Muscle layer of duodenum (tissue), 2 donors: ENCODE data around the gene DHX29.

ENCODE experiments used
- H3K27ac ChIP-seq: one replicate; pipeline ENCODE4 v1.7.0; 2013; ENCODE audit warnings: mild to moderate bottlenecking, low read length
- H3K27me3 ChIP-seq: one replicate; pipeline ENCODE4 v1.7.0; 2013; ENCODE audit warnings: low read depth, mild to moderate bottlenecking, control low read depth, low read length
- H3K36me3 ChIP-seq, 2 donors: one replicate each; pipeline ENCODE4 v1.7.0; 2013; ENCODE audit warnings: low read length in 2 of 2, control low read depth in 1 of 2, mild to moderate bottlenecking in 1 of 2; ENCODE audit not compliant: insufficient read depth in 2 of 2, control insufficient read depth in 1 of 2
- H3K4me1 ChIP-seq, 2 donors: one replicate each; pipeline ENCODE4 v1.7.0; 2013; ENCODE audit warnings: low read length in 2 of 2, mild to moderate bottlenecking in 2 of 2, control low read depth in 1 of 2, moderate library complexity in 1 of 2; ENCODE audit not compliant: insufficient read depth in 2 of 2, control insufficient read depth in 1 of 2
- H3K4me3 ChIP-seq, 2 donors: one replicate each; pipeline ENCODE4 v1.7.0; 2013; ENCODE audit warnings: low read length in 2 of 2, low read depth in 1 of 2, mild to moderate bottlenecking in 1 of 2
- H3K9me3 ChIP-seq, 2 donors: one replicate each; pipeline ENCODE4 v1.7.0; 2013; ENCODE audit warnings: low read length in 2 of 2, control low read depth in 1 of 2, mild to moderate bottlenecking in 1 of 2; ENCODE audit not compliant: control insufficient read depth in 1 of 2
- donor health status: healthy.

DHX29 gene

GRCh38 chr5:55286411-55286933, 21.0 kb downstream of the DHX29 start:
- no peak overlapping the region for H3K27ac ChIP-seq
- H3K9me3 ChIP-seq: no peaks in the 10 kb centered on the region
- no peak overlapping the region for H3K4me3 ChIP-seq
- no peaks in the 10 kb centered on the region for H3K27me3 ChIP-seq
- H3K4me1 ChIP-seq: no peaks in the 10 kb centered on the region
- peaks cover 52 to 69% of the 10 kb centered on the region in 2 donors for H3K36me3 ChIP-seq

GRCh38 chr5:55278778-55279177, 28.7 kb downstream of the DHX29 start:
- H3K27me3 ChIP-seq: no peaks in the 10 kb centered on the region
- H3K4me1 ChIP-seq: no peaks in the 10 kb centered on the region
- H3K4me3 ChIP-seq: no peak overlapping the region
- peaks cover 48 to 72% of the 10 kb centered on the region in 2 donors for H3K36me3 ChIP-seq
- no peak overlapping the region for H3K27ac ChIP-seq
- H3K9me3 ChIP-seq: no peaks in the 10 kb centered on the region

- no peak overlapping the region for H3K4me3 ChIP-seq
- peaks cover 45 to 72% of the 10 kb centered on the region in 2 donors for H3K36me3 ChIP-seq
- H3K27ac ChIP-seq: no peak overlapping the region
- H3K9me3 ChIP-seq: no peaks in the 10 kb centered on the region
- H3K27me3 ChIP-seq: no peaks in the 10 kb centered on the region
- no peaks in the 10 kb centered on the region for H3K4me1 ChIP-seq
Measured at GRCh38 chr5:55276771-55277170, 30.7 kb downstream of the DHX29 start.

- Histone ChIP-seq H3K27ac (no peak overlapping the region), H3K4me3 (no peak overlapping the region), H3K4me1 (no peaks in the 10 kb centered on the region), H3K27me3 (no peaks in the 10 kb centered on the region), H3K36me3 (peaks cover 43 to 69% of the 10 kb centered on the region in 2 donors), H3K9me3 (no peaks in the 10 kb centered on the region)
Measured at GRCh38 chr5:55258339-55258738, 49.2 kb downstream of the DHX29 start.

- Histone ChIP-seq H3K27me3 (no peaks in the 10 kb centered on the region), H3K36me3 (peaks cover 23 to 47% of the 10 kb centered on the region in 2 donors), H3K27ac (no peak overlapping the region), H3K9me3 (no peaks in the 10 kb centered on the region), H3K4me1 (no peaks in the 10 kb centered on the region), H3K4me3 (no peak overlapping the region)
Measured at GRCh38 chr5:55254802-55255201, 52.7 kb downstream of the DHX29 start.

- peaks cover 5 to 6% of the 10 kb centered on the region in 2 donors for H3K9me3 ChIP-seq
- H3K27ac ChIP-seq: no peak overlapping the region
- no peaks in the 10 kb centered on the region for H3K4me1 ChIP-seq
- no peak overlapping the region for H3K4me3 ChIP-seq
- peaks cover 5 to 8% of the 10 kb centered on the region in 2 donors for H3K36me3 ChIP-seq
- H3K27me3 ChIP-seq: no peaks in the 10 kb centered on the region
Measured at GRCh38 chr5:55250064-55250463, 57.4 kb downstream of the DHX29 start.

GRCh38 chr5:55241746-55242145, 65.7 kb downstream of the DHX29 start:
- Histone ChIP-seq H3K36me3 (no peaks in the 10 kb centered on the region), H3K27me3 (peaks cover 2% of the 10 kb centered on the region), H3K27ac (no peak overlapping the region), H3K4me3 (no peak overlapping the region), H3K9me3 (no peaks in the 10 kb centered on the region), H3K4me1 (no peaks in the 10 kb centered on the region)

- Histone ChIP-seq H3K4me3 (no peak overlapping the region), H3K9me3 (no peaks in the 10 kb centered on the region), H3K36me3 (no peaks in the 10 kb centered on the region), H3K27ac (no peak overlapping the region), H3K4me1 (peaks cover 6 to 24% of the 10 kb centered on the region in 2 donors), H3K27me3 (peaks cover 34% of the 10 kb centered on the region)
Measured at GRCh38 chr5:55236800-55237199, 70.7 kb downstream of the DHX29 start.

- Histone ChIP-seq H3K27ac (no peak overlapping the region), H3K4me1 (peaks cover 6 to 38% of the 10 kb centered on the region in 2 donors), H3K27me3 (peaks cover 60% of the 10 kb centered on the region), H3K4me3 (peak overlapping the region; percentile 76 to 77), H3K9me3 (no peaks in the 10 kb centered on the region), H3K36me3 (no peaks in the 10 kb centered on the region)
Measured at GRCh38 chr5:55234121-55234700, 73.3 kb downstream of the DHX29 start.

GRCh38 chr5:55232985-55233928, 74.2 kb downstream of the DHX29 start, which contains the start of gene CCNO:
CCNO (minus strand) TSS chr5:55233608; CDS start chr5:55233523, 85 bp downstream.
- peaks cover 69% of the 10 kb centered on the region for H3K27me3 ChIP-seq
- peaks cover 6 to 38% of the 10 kb centered on the region in 2 donors for H3K4me1 ChIP-seq
- H3K27ac ChIP-seq: no peak within 1 kb of the TSS

GRCh38 chr5:55232271-55232984, 75.1 kb downstream of the DHX29 start:
- Histone ChIP-seq H3K27me3 (peaks cover 77% of the 10 kb centered on the region), H3K27ac (no peak overlapping the region), H3K4me3 (peak overlapping the region; percentile 63 to 77), H3K9me3 (no peaks in the 10 kb centered on the region), H3K4me1 (peaks cover 6 to 44% of the 10 kb centered on the region in 2 donors), H3K36me3 (no peaks in the 10 kb centered on the region)

More at GRCh38 chr5:55232985-55233928, 74.2 kb downstream of the DHX29 start, which contains the start of gene CCNO:
- Histone ChIP-seq H3K4me3 (peak within 1 kb of the TSS; percentile 76 to 77), H3K9me3 (no peaks in the 10 kb centered on the region), H3K36me3 (no peaks in the 10 kb centered on the region)
